Spleen (tissue), 11 donors: ENCODE data around the gene SAT2. TPM values are rescaled to one million over a fixed set of nuclear protein-coding genes. Genes with fewer than 3 reads are reported as not detected.

Source experiments
- DNase-seq: peaks from one replicate; pipeline ENCODE4 v3.0.0-alpha.2; 2020
- H3K27ac ChIP-seq, 8 donors: fragments of 200-600 bp; sonication (generic) in 7 of 8; 1 replicate in 4 of 8; 2 replicates in 4 of 8; pipeline versions ENCODE4 v1.5.0 to v1.8.0; 2016 to 2021; ENCODE audit warnings: inconsistent platforms in 4 of 8, mild to moderate bottlenecking in 4 of 8, moderate library complexity in 1 of 8
- H3K27me3 ChIP-seq, 7 donors: fragments of 200-600 bp; sonication (generic) in 6 of 7; replicated peaks in 1 of 7; 1 replicate in 4 of 7; 2 replicates in 3 of 7; pipeline versions ENCODE4 v1.5.0 to v1.8.0; 2016 to 2021; ENCODE audit warnings: inconsistent platforms in 3 of 7, mild to moderate bottlenecking in 1 of 7
- H3K36me3 ChIP-seq, 6 donors: fragments of 200-600 bp; sonication (generic) in 5 of 6; 1 replicate in 4 of 6; 2 replicates in 2 of 6; pipeline versions ENCODE4 v1.5.0 to v1.8.0; 2016 to 2021; ENCODE audit warnings: inconsistent platforms in 2 of 6
- H3K4me1 ChIP-seq, 6 donors: fragments of 200-600 bp; sonication (generic) in 5 of 6; 1 replicate in 3 of 6; 2 replicates in 3 of 6; pipeline versions ENCODE4 v1.5.0 to v1.8.0; 2016 to 2021; ENCODE audit warnings: inconsistent platforms in 3 of 6
- H3K4me3 ChIP-seq, 8 donors: fragments of 200-600 bp; sonication (generic) in 7 of 8; 1 replicate in 4 of 8; 2 replicates in 4 of 8; pipeline versions ENCODE4 v1.5.0 to v1.8.0; 2016 to 2021; ENCODE audit warnings: inconsistent platforms in 4 of 8, mild to moderate bottlenecking in 4 of 8, moderate library complexity in 2 of 8
- H3K9me3 ChIP-seq, 8 donors: fragments of 200-600 bp; sonication (generic) in 7 of 8; 1 replicate in 4 of 8; 2 replicates in 4 of 8; pipeline versions ENCODE4 v1.5.0 to v1.8.0; 2016 to 2021; ENCODE audit warnings: inconsistent platforms in 4 of 8
- POLR2A ChIP-seq, 3 donors: fragments of 450-650 bp; IDR thresholded peaks; one replicate each; pipeline ENCODE4 v1.5.1; 2017; ENCODE audit warnings: antibody characterized with exemption in 3 of 3, mild to moderate bottlenecking in 1 of 3
- POLR2AphosphoS5 ChIP-seq, 3 donors: sonication (generic); formaldehyde crosslinking; IDR thresholded peaks; one replicate each; pipeline ENCODE4 v1.5.1; 2017; ENCODE audit warnings: antibody characterized with exemption in 3 of 3
- WGBS, 5 donors: extraction: QIAGEN DNeasy Blood & Tissue Kit in 3 of 5; methylation state at CpG; one replicate each; pipeline versions ENCODE4 v1.1.5 to v1.1.7; 2013 to 2018; 5-methylcytosine and 5-hydroxymethylcytosine counted together
- intact Hi-C: fragments of 100-400 bp; cut with DNase I; formaldehyde crosslinking; loops from one replicate; pipeline ENCODE4 v1.15.0; 2023; ENCODE audit warnings: low total_unique reads
- polyA plus RNA-seq, 3 donors: library from polyadenylated mRNA; stranded (reverse); fragments of 200-250 nt; gene quantifications; one replicate each; pipeline ENCODE4 v1.2.1, GENCODE V29; 2013
- total RNA-seq, 7 donors: library from RNA; depleted of rRNA in 3 of 7; stranded (reverse); fragments of >200 nt in 3 of 7; fragmentation: NEBNext Ultra II Directional in 4 of 7; extraction: Animal tissue kit (Norgen Biotek cat#: 25700) in 4 of 7; gene quantifications; one replicate each; pipeline versions ENCODE4 v1.1.0 to v1.2.1, GENCODE V29; 2016 to 2021
- TF ChIP-seq, protein P1 (sequence below), 11 experiments: fragments of 200-600 bp in 7 of 11; fragments of 450-650 bp in 4 of 11; sonication (generic) in 4 of 11; IDR thresholded peaks in 8 of 11; conservative IDR thresholded peaks in 3 of 11; 1 replicate in 7 of 11; 2 replicates in 4 of 11; pipeline versions ENCODE4 v1.4.0 to v1.8.0; 2016 to 2021; ENCODE audit warnings: antibody characterized with exemption in 11 of 11, inconsistent platforms in 4 of 11, mild to moderate bottlenecking in 1 of 11
- donor health status: healthy with polysubstance abuse.
- donor health status: DM: no; HTN: no; CAD: no; lungs with moderate emphysema.
- donor health status: DM: no; HTN: no; CAD: no.
- donor health status: Bipolar disorder and iron deficiency.
- donor health status: healthy.
- donor health status: DM: no; HTN: no; CAD: no.
- donor health status: DM: yes; HTN: yes; CAD: no.

Gene SAT2
- total and polyA plus RNA-seq, 10 donors, result 65.1 to 229 (median 90.3) TPM

DNA sequence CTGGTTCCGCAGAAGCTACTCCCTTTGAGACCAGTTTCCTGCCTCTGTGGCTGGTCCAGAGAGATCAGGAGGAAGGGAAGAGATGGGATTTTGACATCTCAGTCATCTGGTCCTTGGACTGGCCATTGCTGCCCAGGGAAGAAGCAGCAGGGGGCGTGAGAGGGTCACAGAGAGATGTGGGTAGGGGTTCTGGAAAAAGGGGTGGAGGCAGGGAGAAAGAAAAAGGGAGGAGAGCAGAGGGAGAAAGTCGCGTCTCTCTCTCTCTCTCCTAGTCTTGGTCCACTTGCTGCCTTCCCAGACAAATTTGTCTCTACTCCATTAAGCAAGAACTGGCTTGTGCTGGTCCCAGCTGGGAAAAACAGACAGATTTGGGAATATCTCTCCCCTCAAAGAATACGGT is 6.8 kb upstream of the SAT2 start:
- Histone ChIP-seq H3K27me3 (peaks cover 0 to 9% (median 0%) of the 10 kb centered on the region in 7 donors), H3K9me3 (no peaks in the 10 kb centered on the region), H3K4me3 (no peak overlapping the region), H3K4me1 (peaks cover 0 to 7% (median 0%) of the 10 kb centered on the region in 6 donors), H3K36me3 (no peaks in the 10 kb centered on the region), H3K27ac (no peak overlapping the region)
- TF ChIP-seq POLR2AphosphoS5 (IDR thresholded peaks at IDR 0.05), result no peak
- TF ChIP-seq, protein P1, sequence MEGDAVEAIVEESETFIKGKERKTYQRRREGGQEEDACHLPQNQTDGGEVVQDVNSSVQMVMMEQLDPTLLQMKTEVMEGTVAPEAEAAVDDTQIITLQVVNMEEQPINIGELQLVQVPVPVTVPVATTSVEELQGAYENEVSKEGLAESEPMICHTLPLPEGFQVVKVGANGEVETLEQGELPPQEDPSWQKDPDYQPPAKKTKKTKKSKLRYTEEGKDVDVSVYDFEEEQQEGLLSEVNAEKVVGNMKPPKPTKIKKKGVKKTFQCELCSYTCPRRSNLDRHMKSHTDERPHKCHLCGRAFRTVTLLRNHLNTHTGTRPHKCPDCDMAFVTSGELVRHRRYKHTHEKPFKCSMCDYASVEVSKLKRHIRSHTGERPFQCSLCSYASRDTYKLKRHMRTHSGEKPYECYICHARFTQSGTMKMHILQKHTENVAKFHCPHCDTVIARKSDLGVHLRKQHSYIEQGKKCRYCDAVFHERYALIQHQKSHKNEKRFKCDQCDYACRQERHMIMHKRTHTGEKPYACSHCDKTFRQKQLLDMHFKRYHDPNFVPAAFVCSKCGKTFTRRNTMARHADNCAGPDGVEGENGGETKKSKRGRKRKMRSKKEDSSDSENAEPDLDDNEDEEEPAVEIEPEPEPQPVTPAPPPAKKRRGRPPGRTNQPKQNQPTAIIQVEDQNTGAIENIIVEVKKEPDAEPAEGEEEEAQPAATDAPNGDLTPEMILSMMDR (IDR thresholded peaks at IDR 0.05 in 8 of 11, conservative IDR thresholded peaks at IDR 0.05 in 3 of 11), result peak in 8 of 11 experiments; percentile 26 to 61 (median 46)
- intact Hi-C loops, result no loop called here
- WGBS, 5 donors, result 31 to 60% (median 49%) methylated on average over 5 of the region's 5 CpGs
- no peak for DNase-seq

DNA sequence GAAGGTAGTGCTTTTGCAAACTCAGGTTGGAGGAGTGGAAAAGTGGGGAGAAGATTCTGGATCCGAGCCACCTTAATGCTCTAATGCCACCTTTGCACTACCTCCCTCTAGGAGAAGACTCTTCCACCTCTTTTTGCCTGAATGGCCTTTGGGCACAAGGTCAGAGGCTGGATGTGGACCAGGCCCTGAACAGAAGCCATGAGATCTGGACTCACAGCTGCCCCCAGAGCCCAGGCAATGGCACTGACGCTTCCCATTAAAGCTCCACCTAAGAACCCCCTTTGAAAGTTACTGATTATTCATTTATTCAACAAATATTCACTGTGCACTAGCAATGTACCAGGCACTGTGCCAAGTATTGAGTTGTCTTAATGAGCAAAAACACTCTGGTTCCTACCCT is 5.5 kb upstream of the SAT2 start:
- peaks cover 0 to 9% (median 0%) of the 10 kb centered on the region in 7 donors for H3K27me3 ChIP-seq
- no peak overlapping the region for H3K4me3 ChIP-seq
- TF ChIP-seq, protein P1 (IDR thresholded peaks at IDR 0.05 in 8 of 11, conservative IDR thresholded peaks at IDR 0.05 in 3 of 11), result no peak
- TF ChIP-seq POLR2A (IDR thresholded peaks at IDR 0.05) (no peak), POLR2AphosphoS5 (IDR thresholded peaks at IDR 0.05) (no peak)
- DNase-seq, result no peak
- H3K36me3 ChIP-seq, result no peaks in the 10 kb centered on the region
- H3K9me3 ChIP-seq, result no peaks in the 10 kb centered on the region
- no peak overlapping the region for H3K27ac ChIP-seq
- 76 to 96% (median 88%) methylated on average over 2 of the region's 2 CpGs for WGBS, 5 donors
- intact Hi-C loops, result no loop called here
- peaks cover 2 to 10% (median 4%) of the 10 kb centered on the region in 6 donors for H3K4me1 ChIP-seq

DNA sequence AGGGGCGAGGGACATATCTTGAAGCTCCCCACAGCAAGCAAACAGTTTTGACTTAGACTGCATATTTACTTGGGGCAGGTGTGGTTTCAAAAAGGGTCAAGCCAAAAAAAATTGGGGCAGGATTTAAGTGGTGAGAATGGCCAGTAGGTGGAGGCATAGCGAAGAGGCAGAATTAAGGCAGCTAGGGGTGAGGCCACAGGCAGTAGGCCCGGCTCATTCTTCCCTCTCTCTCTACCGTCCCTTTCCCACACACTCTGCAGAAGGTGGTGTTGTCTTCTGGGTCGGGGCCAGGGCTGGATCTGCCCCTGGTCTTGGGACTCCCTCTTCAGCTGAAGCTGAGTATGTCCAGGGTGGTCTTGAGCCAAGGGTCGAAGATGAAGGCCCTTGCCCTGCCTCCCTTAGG is 4.9 kb upstream of the SAT2 start:
- 39 to 50% (median 46%) methylated on average over 6 of the region's 6 CpGs for WGBS, 5 donors
- no peak for TF ChIP-seq POLR2A (IDR thresholded peaks at IDR 0.05)
- TF ChIP-seq, protein P1 (IDR thresholded peaks at IDR 0.05 in 8 of 11, conservative IDR thresholded peaks at IDR 0.05 in 3 of 11), result peak in 9 of 11 experiments; percentile 8 to 58 (median 43)
- intact Hi-C loops, result no loop called here
- no peaks in the 10 kb centered on the region for H3K9me3 ChIP-seq
- no peak overlapping the region for H3K4me3 ChIP-seq
- H3K36me3 ChIP-seq, result no peaks in the 10 kb centered on the region
- no peak for DNase-seq
- H3K4me1 ChIP-seq, result peaks cover 3 to 13% (median 8%) of the 10 kb centered on the region in 6 donors
- H3K27me3 ChIP-seq, result peaks cover 0 to 9% (median 0%) of the 10 kb centered on the region in 7 donors
- H3K27ac ChIP-seq, result no peak overlapping the region

DNA sequence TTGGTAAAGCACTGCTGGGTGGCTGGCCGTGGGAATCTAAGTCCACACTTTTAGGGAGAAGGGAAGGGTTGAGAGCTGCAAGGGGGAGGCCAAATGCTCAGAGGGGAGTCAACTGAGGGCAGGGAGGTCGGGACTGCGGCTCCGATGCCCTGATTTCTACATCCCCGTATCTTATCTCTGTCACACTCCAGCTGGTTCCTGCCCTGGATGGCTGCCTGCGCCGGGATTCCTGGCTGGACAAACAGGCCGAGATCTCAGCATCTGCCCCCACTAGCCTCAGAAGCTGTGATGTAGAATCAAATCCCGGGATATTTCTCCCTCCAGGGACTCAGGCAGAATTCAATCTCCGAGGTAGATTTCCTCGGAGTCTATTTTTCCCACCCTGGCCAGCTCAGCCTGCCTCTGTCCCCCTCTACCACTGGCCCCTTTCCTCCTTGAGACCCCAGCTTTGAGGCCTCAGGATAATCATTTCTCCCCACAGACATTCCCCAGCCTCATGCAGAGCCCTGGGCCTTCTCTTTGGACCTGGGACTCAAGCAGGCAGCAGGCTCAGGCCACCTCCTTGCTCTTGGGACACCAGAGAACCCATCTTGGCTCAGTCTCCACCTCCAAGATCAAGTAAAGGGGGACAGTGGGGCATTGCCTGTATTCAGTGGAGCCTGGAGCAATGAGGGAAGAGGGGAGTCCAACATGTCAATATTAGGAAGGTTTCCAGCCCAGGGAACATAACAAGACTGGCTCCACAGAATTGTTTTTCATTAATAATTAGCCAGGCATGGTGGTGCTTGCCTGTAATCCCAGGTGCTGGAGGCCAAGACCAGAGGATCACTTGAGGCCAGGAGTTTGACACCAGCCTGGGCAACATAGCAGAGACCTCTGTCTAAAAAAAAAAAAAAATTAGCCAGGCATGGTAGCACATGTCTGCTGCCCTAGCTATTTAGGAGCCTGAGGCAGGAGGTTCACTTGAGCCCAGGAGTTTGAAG is 4.1 kb upstream of the SAT2 start:
- intact Hi-C loops, result no loop called here
- TF ChIP-seq POLR2A (IDR thresholded peaks at IDR 0.05) (no peak), POLR2AphosphoS5 (IDR thresholded peaks at IDR 0.05) (peak in 2 of 3 donors; percentile 50 to 51)
- no peaks in the 10 kb centered on the region for H3K36me3 ChIP-seq
- peaks cover 6 to 19% (median 13%) of the 10 kb centered on the region in 6 donors for H3K4me1 ChIP-seq
- no peak for DNase-seq
- whole genome bisulfite sequencing, 5 donors, result 67 to 85% (median 77%) methylated on average over 11 of the region's 11 CpGs
- H3K27me3 ChIP-seq, result peaks cover 0 to 9% (median 0%) of the 10 kb centered on the region in 7 donors
- no peaks in the 10 kb centered on the region for H3K9me3 ChIP-seq
- no peak overlapping the region for H3K27ac ChIP-seq
- no peak overlapping the region for H3K4me3 ChIP-seq
